Upper lobe of left lung (tissue), 4 donors: ENCODE results near the gene SEC31A.

ENCODE experiments used
- CTCF ChIP-seq, 6 experiments: fragments of 450-650 bp in 4 of 6; fragments of 200-600 bp in 2 of 6; sonication (generic) in 2 of 6; IDR thresholded peaks; one replicate each; pipeline ENCODE4 v1.5.1; 2016 to 2019; ENCODE audit warnings: antibody characterized with exemption in 6 of 6
- EP300 ChIP-seq, 4 donors: sonication (generic); formaldehyde crosslinking; IDR thresholded peaks; one replicate each; pipeline ENCODE4 v1.5.1; 2017; ENCODE audit warnings: antibody characterized with exemption in 4 of 4, control low read depth in 2 of 4
- POLR2A ChIP-seq, 4 donors: fragments of 450-650 bp; IDR thresholded peaks; one replicate each; pipeline ENCODE4 v1.5.1; 2016 to 2017; ENCODE audit warnings: antibody characterized with exemption in 4 of 4, mild to moderate bottlenecking in 2 of 4
- POLR2AphosphoS5 ChIP-seq, 2 donors: sonication (generic); formaldehyde crosslinking; IDR thresholded peaks; one replicate each; pipeline ENCODE4 v1.5.1; 2017; ENCODE audit warnings: antibody characterized with exemption in 2 of 2

- TF ChIP-seq POLR2A (IDR thresholded peaks at IDR 0.05) (no peak), CTCF (IDR thresholded peaks at IDR 0.05) (no peak), EP300 (IDR thresholded peaks at IDR 0.05) (no peak), POLR2AphosphoS5 (IDR thresholded peaks at IDR 0.05) (no peak)
Observed at GRCh38 chr4:82823062-82823461, 67.9 kb downstream of the SEC31A start.
